ENCODE measurements around the gene TRMT11.

DNA sequence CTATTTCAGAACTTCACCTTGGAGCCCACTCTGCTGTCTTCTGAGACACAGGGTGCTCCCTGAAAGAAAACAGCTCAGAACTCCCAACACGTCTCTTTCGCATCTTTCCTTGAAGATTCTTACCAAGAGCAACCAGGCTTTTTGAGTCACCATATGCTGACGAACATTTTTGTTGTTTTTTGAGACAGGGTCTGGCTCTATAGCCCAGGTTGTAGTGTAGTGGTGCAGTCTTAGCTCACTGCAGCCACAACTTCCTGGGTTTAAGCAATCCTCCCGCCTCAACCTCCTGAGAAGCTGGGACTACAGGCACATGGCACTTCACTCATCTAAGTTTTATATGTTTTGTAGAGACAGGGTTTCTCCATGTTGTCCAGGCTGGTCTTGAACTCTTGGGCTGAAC, 68.5 kb downstream of the TRMT11 start:
- TF ChIP-seq EZH2phosphoT487 (IDR thresholded peaks at IDR 0.05; ENCODE audit: insufficient read depth, low read depth) (no peak), EZH2 (IDR thresholded peaks at IDR 0.05; ENCODE audit: insufficient read depth, poor library complexity, severe bottlenecking) (no peak)
